HG03135 (cell line): ENCODE measurements around the gene A4GALT.
"Not testable (repeated sequence)": the region's sequence is repeated elsewhere in the genome, so short reads cannot be mapped to it uniquely, and the experiment has no call there.

Source experiments
- ATAC-seq: cut with Tn5 transposase; IDR thresholded peaks from one replicate; pipeline ENCODE4 v1.9.1; 2021; ENCODE audit warnings: mild to moderate bottlenecking, moderate library complexity; ENCODE audit not compliant: unreplicated experiment

The A4GALT gene

GRCh38 chr22:42743501-42743991 is 22.9 kb upstream of the A4GALT start:
- ATAC-seq: no peak

GRCh38 chr22:42742940-42743339 is 22.3 kb upstream of the A4GALT start:
- no peak for ATAC-seq

- not testable (repeated sequence) for ATAC-seq
These were observed 19.6 kb upstream of the A4GALT start for GRCh38 chr22:42740320-42740719.

GRCh38 chr22:42734406-42734805 is 13.7 kb upstream of the A4GALT start:
- no peak for ATAC-seq

- ATAC-seq: not testable (repeated sequence)
These were observed 12.7 kb upstream of the A4GALT start for GRCh38 chr22:42733394-42733793.

GRCh38 chr22:42732081-42732480 is 11.4 kb upstream of the A4GALT start:
- no peak for ATAC-seq

GRCh38 chr22:42726811-42727210 is 6.1 kb upstream of the A4GALT start:
- ATAC-seq: no peak

GRCh38 chr22:42725606-42726355 is 5.1 kb upstream of the A4GALT start:
- ATAC-seq: no peak

- ATAC-seq: no peak
These were observed 3.4 kb upstream of the A4GALT start for GRCh38 chr22:42724062-42724461.

GRCh38 chr22:42721045-42721434 is 370 bp upstream of the A4GALT start:
- ATAC-seq: no peak

GRCh38 chr22:42719656-42720262 is 911 bp downstream of the A4GALT start:
- no peak for ATAC-seq

GRCh38 chr22:42719133-42719532 is 1.5 kb downstream of the A4GALT start:
- no peak for ATAC-seq

GRCh38 chr22:42717197-42717928 is 3.3 kb downstream of the A4GALT start:
- peak; percentile 17 for ATAC-seq

- ATAC-seq: peak; percentile 58
These were observed 4.0 kb downstream of the A4GALT start for GRCh38 chr22:42716649-42717127.

GRCh38 chr22:42716221-42716620 is 4.4 kb downstream of the A4GALT start:
- ATAC-seq: no peak

GRCh38 chr22:42714768-42715390 is 5.8 kb downstream of the A4GALT start:
- no peak for ATAC-seq

GRCh38 chr22:42714308-42714707 is 6.4 kb downstream of the A4GALT start:
- no peak for ATAC-seq

GRCh38 chr22:42711895-42712837 is 8.5 kb downstream of the A4GALT start:
- ATAC-seq: no peak

GRCh38 chr22:42711281-42711731 is 9.4 kb downstream of the A4GALT start:
- ATAC-seq: no peak

GRCh38 chr22:42708417-42708816 is 12.3 kb downstream of the A4GALT start:
- no peak for ATAC-seq
